PC-3 (cell line): ENCODE measurements around the gene NKD1. TPM values are rescaled to one million over a fixed set of nuclear protein-coding genes. Genes with fewer than 3 reads are reported as not detected.

Experiments used
- ATAC-seq: fragments of 200-7000 bp; cut with Tn5 transposase; 2 replicates; pipeline ENCODE4 v1.9.1; 2020; ENCODE audit warnings: mild to moderate bottlenecking, moderate library complexity
- BruUV-seq: library from RNA; stranded (reverse); fragments of 400-500 nt; replicated peaks from 2 replicates; lab custom pipeline; 2021; lab: Mats Ljungman, UMichigan
- CTCF ChIA-PET: fragments of 300-600 bp; sonication (Branson Sonifier 250); formaldehyde crosslinking; loops from one replicate; lab custom pipeline; 2022; ENCODE audit warnings: antibody characterized with exemption; lab: Charles Lee
- POLR2A ChIA-PET: fragments of 300-600 bp; sonication (Branson Sonifier 250); formaldehyde crosslinking; loops from one replicate; lab custom pipeline; 2022; ENCODE audit warnings: antibody characterized with exemption; ENCODE audit not compliant: unreplicated experiment; lab: Charles Lee
- DNase-seq: peaks from one replicate; pipeline ENCODE4 v3.0.0-alpha.2; 2015
- H2AFZ ChIP-seq: fragments of 300-600 bp; sonication (generic); 2 replicates; pipeline ENCODE4 v1.6.0; 2016; ENCODE audit warnings: antibody characterized with exemption, low read length
- H3F3A ChIP-seq: fragments of 300-600 bp; sonication (generic); one replicate; pipeline ENCODE4 v1.6.0; 2017; ENCODE audit warnings: antibody characterized with exemption, low read length, control low read depth, mild to moderate bottlenecking; ENCODE audit not compliant: unreplicated experiment
- H3K27ac ChIP-seq: fragments of 300-600 bp; sonication (generic); 2 replicates; pipeline ENCODE4 v1.5.1; 2016; ENCODE audit warnings: mild to moderate bottlenecking, low read length
- H3K27me3 ChIP-seq: fragments of 300-600 bp; sonication (generic); 2 replicates; pipeline ENCODE4 v1.6.1; 2016; ENCODE audit warnings: low read length, mixed read lengths
- H3K36me3 ChIP-seq: fragments of 300-600 bp; sonication (generic); 2 replicates; pipeline ENCODE4 v1.6.1; 2016; ENCODE audit warnings: low read depth, mixed run types, low read length, mixed read lengths
- H3K4me1 ChIP-seq: fragments of 300-600 bp; sonication (generic); 2 replicates; pipeline ENCODE4 v1.5.1; 2016; ENCODE audit warnings: low read length; ENCODE audit not compliant: insufficient read depth
- H3K4me2 ChIP-seq: fragments of 300-600 bp; sonication (generic); 2 replicates; pipeline ENCODE4 v1.6.0; 2016; ENCODE audit warnings: low read length
- H3K4me3 ChIP-seq: fragments of 300-600 bp; sonication (generic); 2 replicates; pipeline ENCODE4 v1.5.1; 2016; ENCODE audit warnings: mild to moderate bottlenecking, low read length, mixed read lengths
- H3K79me2 ChIP-seq: fragments of 300-600 bp; sonication (generic); 2 replicates; pipeline ENCODE4 v1.6.1; 2017; ENCODE audit warnings: low read length, mixed read lengths
- H3K9ac ChIP-seq: fragments of 300-600 bp; sonication (generic); 2 replicates; pipeline ENCODE4 v1.6.0; 2016; ENCODE audit warnings: mild to moderate bottlenecking, low read length
- H3K9me2 ChIP-seq: fragments of 300-600 bp; sonication (generic); replicated peaks from 2 replicates; pipeline ENCODE4 v1.6.1; 2016; ENCODE audit warnings: mixed run types, low read length, mixed read lengths
- H3K9me3 ChIP-seq: fragments of 300-600 bp; sonication (generic); 2 replicates; pipeline ENCODE4 v1.6.1; 2016; ENCODE audit warnings: low read length, mixed read lengths
- H4K20me1 ChIP-seq: fragments of 300-600 bp; sonication (generic); 2 replicates; pipeline ENCODE4 v1.6.1; 2016; ENCODE audit warnings: low read length, mixed read lengths
- EZH2 ChIP-seq: fragments of 300-600 bp; sonication (generic); IDR thresholded peaks from one replicate; pipeline ENCODE4 v1.6.1; 2017; ENCODE audit warnings: antibody characterized with exemption, mild to moderate bottlenecking, low read length; ENCODE audit not compliant: unreplicated experiment
- EZH2phosphoT487 ChIP-seq: fragments of 300-600 bp; sonication (generic); IDR thresholded peaks from 2 replicates; pipeline ENCODE4 v1.6.1; 2018; ENCODE audit warnings: mild to moderate bottlenecking, antibody characterized with exemption, low read length, borderline replicate concordance
- intact Hi-C: fragments of 100-400 bp; cut with micrococcal nuclease; formaldehyde crosslinking; loops from 2 replicates; pipeline ENCODE4 v1.9.0; 2023
- total RNA-seq: library from RNA; depleted of rRNA; stranded (reverse); fragments of >200 nt; gene quantifications from 2 replicates; pipeline ENCODE4 v1.2.3, GENCODE V29; 2014
- TF ChIP-seq, protein P1 (sequence below): fragments of 300-600 bp; sonication (generic); conservative IDR thresholded peaks from 2 replicates; pipeline ENCODE4 v1.5.1; 2017; ENCODE audit warnings: antibody characterized with exemption, low read depth, mild to moderate bottlenecking, low read length

The NKD1 gene
- total RNA-seq, 1 experiment from 2014 or later: 0.07 TPM

DNA sequence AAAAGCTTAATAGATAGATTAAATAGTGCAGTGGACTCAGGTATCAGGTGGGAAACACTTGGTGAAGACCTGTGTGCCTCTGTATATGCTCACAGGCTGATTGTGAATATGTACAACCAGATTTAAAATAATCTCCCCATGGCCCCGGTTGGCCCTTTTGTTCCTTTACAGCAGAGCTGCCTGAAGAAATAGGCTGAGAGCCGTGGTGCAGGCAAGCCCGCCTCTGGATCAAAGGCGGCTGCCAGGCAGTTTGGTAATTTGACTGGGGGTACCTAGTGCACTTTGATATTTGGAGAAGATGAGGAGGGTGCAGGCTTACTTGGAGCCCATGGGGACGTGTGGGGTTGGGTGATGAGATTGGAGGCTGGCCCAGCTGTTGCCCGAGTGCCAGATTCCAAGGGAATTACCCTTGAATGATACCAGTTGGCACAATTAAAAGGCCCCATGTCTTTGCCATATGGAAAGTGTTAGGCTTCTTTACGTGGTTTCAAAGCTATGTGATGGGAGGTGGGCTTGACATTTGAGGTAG is 5.0 kb downstream of the NKD1 start:
- Histone ChIP-seq H3K9me3 (no peaks in the 10 kb centered on the region), H3K27me3 (peaks cover 9% of the 10 kb centered on the region), H3F3A (no peaks in the 10 kb centered on the region), H4K20me1 (no peaks in the 10 kb centered on the region), H3K27ac (no peak overlapping the region), H2AFZ (no peak overlapping the region), H3K9me2 (no peaks in the 10 kb centered on the region), H3K4me1 (no peaks in the 10 kb centered on the region), H3K4me3 (no peak overlapping the region), H3K4me2 (no peak overlapping the region), H3K9ac (no peak overlapping the region), H3K79me2 (no peaks in the 10 kb centered on the region), H3K36me3 (no peaks in the 10 kb centered on the region)
- TF ChIP-seq, protein P1, sequence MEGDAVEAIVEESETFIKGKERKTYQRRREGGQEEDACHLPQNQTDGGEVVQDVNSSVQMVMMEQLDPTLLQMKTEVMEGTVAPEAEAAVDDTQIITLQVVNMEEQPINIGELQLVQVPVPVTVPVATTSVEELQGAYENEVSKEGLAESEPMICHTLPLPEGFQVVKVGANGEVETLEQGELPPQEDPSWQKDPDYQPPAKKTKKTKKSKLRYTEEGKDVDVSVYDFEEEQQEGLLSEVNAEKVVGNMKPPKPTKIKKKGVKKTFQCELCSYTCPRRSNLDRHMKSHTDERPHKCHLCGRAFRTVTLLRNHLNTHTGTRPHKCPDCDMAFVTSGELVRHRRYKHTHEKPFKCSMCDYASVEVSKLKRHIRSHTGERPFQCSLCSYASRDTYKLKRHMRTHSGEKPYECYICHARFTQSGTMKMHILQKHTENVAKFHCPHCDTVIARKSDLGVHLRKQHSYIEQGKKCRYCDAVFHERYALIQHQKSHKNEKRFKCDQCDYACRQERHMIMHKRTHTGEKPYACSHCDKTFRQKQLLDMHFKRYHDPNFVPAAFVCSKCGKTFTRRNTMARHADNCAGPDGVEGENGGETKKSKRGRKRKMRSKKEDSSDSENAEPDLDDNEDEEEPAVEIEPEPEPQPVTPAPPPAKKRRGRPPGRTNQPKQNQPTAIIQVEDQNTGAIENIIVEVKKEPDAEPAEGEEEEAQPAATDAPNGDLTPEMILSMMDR: no peak
- TF ChIP-seq EZH2: no peak
- no peak for TF ChIP-seq EZH2phosphoT487
- ATAC-seq (no peak), DNase-seq (no peak)
- no TSS peak for BruUV-seq
- CTCF ChIA-PET: no interaction called here
- POLR2A ChIA-PET: no interaction called here
- intact Hi-C loops: loop anchor here (2.0 kb wide), 1 partner anchor 64 kb away; no protein-coding TSS in a partner anchor

DNA sequence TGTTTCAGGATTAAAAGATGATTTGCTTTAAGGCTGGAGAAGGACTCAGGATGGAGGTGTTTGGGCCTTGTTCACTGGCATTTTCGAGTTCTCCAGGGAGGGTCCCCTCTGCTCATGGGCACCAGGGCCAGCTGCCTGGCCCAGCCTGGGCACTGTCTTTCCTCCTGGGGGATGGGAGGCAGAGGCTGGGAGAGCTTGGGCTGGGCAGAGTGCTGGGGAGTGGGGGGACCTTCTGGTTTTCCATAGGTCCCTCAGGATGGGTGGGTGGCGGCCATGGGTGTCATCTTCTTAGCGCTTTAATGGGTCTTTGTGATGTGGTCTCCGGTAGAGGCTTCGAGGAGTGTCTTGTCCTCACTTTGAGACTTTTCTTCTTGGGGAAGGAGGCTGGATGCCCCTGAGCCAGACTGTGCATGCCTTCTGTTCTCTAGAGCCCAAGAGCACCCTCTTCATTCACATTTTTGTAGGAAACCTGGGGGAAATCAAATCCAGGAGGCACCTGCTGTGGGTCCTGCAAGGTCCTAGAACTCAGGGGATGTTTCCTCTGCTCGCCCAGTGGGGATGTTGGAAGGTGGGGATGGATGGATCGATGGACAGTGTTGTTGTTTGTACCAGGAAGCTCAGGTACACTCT is 5.7 kb downstream of the NKD1 start:
- Histone ChIP-seq H3K9me2 (no peaks in the 10 kb centered on the region), H3K27me3 (peaks cover 4% of the 10 kb centered on the region), H2AFZ (no peak overlapping the region), H3K4me2 (no peak overlapping the region), H3K9me3 (no peaks in the 10 kb centered on the region), H3K36me3 (no peaks in the 10 kb centered on the region), H3F3A (no peaks in the 10 kb centered on the region), H3K27ac (no peak overlapping the region), H3K79me2 (no peaks in the 10 kb centered on the region), H3K4me1 (no peaks in the 10 kb centered on the region), H3K9ac (no peak overlapping the region), H3K4me3 (no peak overlapping the region), H4K20me1 (no peaks in the 10 kb centered on the region)
- POLR2A ChIA-PET: no interaction called here
- intact Hi-C loops: loop anchor here (2.0 kb wide), 1 partner anchor 63 kb away; no protein-coding TSS in a partner anchor
- ATAC-seq (no peak), DNase-seq (no peak)
- CTCF ChIA-PET: no interaction called here
- BruUV-seq: no TSS peak
- TF ChIP-seq EZH2 (no peak), EZH2phosphoT487 (no peak)
- TF ChIP-seq, protein P1: no peak

DNA sequence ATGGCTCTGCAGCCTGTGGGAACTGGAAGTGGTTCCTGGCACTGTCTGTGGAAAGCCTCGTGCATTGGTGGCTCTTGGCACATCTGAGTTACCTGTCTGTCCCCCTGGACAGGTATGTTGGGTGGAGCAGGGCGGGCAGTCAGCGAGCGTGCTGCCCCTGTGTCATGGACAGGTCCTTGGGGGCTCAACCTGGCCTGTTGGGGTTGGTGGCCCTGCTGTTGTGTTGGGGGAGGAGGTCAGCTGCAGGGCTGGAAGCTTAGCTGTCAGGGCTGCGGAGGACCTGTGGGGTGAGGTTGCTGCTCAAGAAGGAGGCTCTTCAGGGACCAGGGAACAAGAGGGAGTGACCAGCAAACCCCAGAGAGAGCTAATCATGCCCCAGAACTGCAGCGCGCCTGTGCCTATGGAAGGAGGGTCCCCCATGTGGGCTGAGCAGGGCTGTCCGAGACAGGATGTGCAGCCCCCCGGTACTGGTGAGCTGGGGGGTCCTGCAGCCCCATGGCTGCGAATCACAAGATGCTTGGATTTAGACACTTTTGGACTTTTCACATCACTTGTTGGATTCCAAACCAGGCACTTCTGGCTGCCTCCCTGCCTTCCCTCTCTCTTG is 7.2 kb downstream of the NKD1 start:
- DNase-seq: no peak
- no TSS peak for BruUV-seq
- TF ChIP-seq, protein P1: no peak
- TF ChIP-seq EZH2 (no peak), EZH2phosphoT487 (no peak)
- no peak for ATAC-seq
- POLR2A ChIA-PET: no interaction called here
- Histone ChIP-seq H3K27ac (no peak overlapping the region), H3F3A (no peaks in the 10 kb centered on the region), H3K36me3 (no peaks in the 10 kb centered on the region), H2AFZ (no peak overlapping the region), H3K4me1 (no peaks in the 10 kb centered on the region), H3K27me3 (no peaks in the 10 kb centered on the region; the same call in 1 of the 2 replicates), H3K9me3 (no peaks in the 10 kb centered on the region), H3K9ac (no peak overlapping the region), H3K9me2 (no peaks in the 10 kb centered on the region), H3K4me2 (no peak overlapping the region), H4K20me1 (no peaks in the 10 kb centered on the region), H3K79me2 (no peaks in the 10 kb centered on the region), H3K4me3 (no peak overlapping the region)
- intact Hi-C loops: no loop called here
- CTCF ChIA-PET: no interaction called here
